GM18499 (cell line): ENCODE measurements around the gene KRT72.
"Not testable (repeated sequence)": the region's sequence is repeated elsewhere in the genome, so short reads cannot be mapped to it uniquely, and the experiment has no call there.

Experiments used
- ATAC-seq: cut with Tn5 transposase; IDR thresholded peaks from one replicate; pipeline ENCODE4 v1.9.1; 2021; ENCODE audit warnings: moderate number of reproducible peaks; ENCODE audit not compliant: insufficient read depth, unreplicated experiment

KRT72 gene

GRCh38 chr12:52608826-52609630 lies 7.8 kb upstream of the KRT72 start:
- ATAC-seq = no peak

- ATAC-seq = no peak
Observed at GRCh38 chr12:52608161-52608560, 6.9 kb upstream of the KRT72 start.

DNA sequence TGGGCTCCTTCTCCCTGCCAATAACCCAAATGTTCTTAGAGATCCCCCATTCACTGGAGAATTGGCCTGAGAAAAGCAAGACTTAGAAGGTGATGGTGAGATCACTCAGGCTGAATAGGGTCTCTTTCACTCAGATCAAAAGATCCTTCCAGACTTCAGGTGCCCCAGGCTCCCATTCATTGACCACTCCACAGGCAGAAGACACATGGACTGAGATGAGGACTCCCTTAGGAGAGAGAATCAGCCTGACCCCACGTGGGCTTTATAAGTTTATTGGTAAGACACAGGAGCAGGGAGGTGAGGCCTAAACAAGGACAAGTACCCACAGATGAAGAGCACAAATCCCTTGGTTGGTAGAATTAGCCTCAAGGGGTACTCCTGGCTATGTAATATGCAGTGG lies 6.1 kb upstream of the KRT72 start:
- ATAC-seq = no peak

DNA sequence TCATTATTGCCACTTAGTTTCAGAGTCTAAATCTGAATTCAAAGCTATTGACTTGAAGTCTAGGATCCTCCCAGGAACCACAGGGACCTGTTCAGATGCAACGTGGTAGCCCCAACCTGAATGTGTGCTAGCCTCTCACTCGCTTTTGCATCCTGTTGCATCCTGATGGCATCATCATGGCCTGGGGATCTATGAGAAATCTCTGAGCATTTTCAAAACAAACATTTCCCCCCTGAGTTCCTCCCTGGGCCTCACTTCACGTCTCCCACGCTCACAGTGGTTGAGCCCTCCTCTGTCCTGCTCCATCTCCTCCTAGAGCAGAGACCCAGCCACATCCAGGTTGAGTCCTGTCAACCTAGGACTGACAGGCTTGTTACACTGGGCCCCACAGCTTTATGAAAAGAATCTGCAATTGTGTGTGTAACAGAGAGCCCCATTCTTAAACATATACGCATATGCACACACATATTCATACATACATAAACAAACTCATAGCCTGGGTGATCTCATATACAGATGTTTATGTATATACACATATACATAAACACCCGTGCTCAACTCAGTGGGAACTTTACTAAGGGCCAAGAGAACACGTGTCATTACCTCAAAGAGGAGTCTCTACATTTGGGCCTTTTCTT lies 5.4 kb upstream of the KRT72 start:
- no peak for ATAC-seq

GRCh38 chr12:52606096-52606495 lies 4.8 kb upstream of the KRT72 start:
- ATAC-seq = no peak

GRCh38 chr12:52605542-52605941 lies 4.3 kb upstream of the KRT72 start:
- ATAC-seq = no peak

GRCh38 chr12:52604859-52605258 lies 3.6 kb upstream of the KRT72 start:
- no peak for ATAC-seq

- ATAC-seq = no peak
Observed at GRCh38 chr12:52603314-52603713, 2.1 kb upstream of the KRT72 start.

DNA sequence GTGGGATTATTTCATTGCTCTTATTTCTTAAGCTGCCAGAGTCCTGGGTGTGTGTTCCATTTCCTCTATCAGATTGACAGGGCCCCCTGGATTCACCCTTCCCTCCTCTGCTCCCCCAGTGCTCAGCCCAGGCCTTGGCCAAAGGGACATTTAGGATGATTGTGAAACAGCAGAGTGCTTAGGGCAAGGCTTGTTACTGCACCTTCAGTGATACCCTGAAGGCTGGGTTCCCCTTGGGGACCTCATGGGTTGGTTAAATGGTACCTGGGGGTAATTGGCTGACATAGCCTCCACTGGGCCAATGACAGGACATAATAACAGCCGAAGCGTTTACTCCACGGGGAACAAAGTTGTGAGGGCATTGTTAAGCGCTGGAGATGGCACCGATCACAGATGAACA lies 1.3 kb upstream of the KRT72 start:
- ATAC-seq = no peak

GRCh38 chr12:52601671-52602070 lies 408 bp upstream of the KRT72 start:
- ATAC-seq = no peak

GRCh38 chr12:52600475-52600874 lies 788 bp downstream of the KRT72 start:
- no peak for ATAC-seq

DNA sequence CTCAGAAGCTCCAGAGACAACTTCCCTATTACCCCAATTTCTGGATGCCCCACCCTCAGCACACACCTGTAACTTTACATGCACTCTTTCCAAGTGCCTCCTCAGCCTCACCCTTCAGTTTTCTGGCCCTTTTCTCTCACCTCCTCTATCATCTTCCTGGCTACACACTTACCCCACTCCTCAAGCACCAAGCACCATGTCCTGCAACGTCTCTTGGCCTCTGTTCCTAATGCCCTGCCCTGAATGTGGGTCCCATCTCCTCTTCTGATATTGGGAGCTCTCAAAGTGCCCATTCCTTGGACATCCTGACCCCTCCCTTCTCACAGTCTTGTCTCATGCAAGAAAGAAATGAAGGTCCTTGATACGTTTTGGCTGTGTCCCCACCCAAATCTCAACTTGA lies 1.2 kb downstream of the KRT72 start:
- ATAC-seq = no peak

DNA sequence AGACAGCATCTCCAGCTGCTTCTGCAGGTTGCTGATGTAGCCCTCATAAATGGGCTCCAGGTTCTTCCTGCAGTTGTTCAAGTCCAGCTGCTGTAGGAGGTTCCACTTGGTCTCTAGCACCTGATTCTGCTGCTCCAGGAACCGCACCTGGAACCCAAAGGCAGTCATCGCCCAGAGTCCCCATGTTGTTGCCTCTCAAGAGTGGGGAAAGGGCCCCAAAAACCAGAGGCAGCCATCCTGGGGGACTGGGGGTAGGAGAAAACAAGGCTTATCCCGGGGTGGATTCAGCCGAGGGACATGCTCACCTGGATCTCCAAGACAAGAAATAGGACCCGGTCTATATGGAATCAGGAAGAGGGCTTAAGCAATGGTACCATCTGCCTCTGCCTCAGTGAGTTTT lies 2.3 kb downstream of the KRT72 start:
- ATAC-seq = no peak

GRCh38 chr12:52594237-52594636 lies 7.0 kb downstream of the KRT72 start:
- ATAC-seq = not testable (repeated sequence)

DNA sequence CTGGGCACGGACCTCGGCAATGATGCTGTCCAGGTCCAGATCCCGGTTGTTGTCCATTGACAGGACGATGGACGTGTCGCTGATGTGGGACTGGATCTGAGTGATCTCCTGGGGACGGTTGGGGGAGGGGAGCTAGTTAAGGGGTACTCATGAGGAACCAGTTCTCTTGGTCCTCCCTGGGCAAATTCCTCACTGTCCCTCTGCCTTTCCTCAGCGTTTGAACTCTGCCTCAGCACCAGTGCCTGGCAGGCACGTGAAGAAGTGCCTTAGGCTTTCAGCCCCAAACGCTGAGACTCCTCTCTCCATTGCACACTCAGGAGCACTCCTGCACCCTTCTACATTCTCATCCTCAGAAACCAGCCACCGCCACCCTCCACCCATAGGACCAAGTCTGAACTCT lies 9.7 kb downstream of the KRT72 start:
- ATAC-seq = no peak

DNA sequence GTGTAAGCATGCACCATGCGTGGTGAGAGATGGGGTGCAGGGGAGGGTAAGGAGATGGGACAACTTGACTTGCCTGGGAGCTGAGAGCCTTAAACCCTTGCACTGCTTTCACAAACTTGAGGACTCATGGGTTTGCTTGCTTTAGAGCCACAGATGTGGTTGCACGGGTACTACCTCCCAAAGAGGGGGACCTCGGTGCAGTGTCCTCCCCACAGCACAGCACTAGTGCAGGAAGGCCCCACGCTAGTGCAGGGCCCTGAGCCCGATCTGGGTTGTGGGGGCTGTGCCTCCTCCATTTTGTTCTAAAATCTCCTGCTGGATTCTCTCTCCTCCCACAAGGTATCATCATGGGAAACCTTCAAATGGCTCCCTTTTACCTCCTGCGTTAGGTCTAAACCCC lies 11.2 kb downstream of the KRT72 start:
- no peak for ATAC-seq

DNA sequence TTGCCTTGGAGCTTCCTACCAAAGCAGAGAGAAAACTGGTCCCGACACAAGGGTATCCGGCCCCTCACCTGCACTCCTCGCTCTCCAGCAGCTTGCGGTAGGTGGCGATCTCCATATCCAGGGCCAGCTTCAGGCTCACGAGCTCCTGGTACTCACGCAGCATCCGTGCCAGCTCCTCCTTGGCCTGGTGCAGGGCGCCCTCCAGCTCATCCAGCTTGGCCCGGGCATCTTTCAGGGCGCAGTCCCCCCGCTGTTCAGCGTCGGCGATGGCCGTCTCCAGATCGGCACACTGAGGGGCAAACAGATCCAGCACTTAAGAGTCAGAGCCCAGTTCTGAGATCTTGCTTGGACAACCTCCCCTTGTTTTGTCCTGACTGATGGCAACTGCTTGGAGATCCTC lies 13.7 kb downstream of the KRT72 start:
- ATAC-seq = no peak

- ATAC-seq = no peak
Observed at GRCh38 chr12:52585946-52586345, 15.3 kb downstream of the KRT72 start.

GRCh38 chr12:52585066-52585465 lies 16.2 kb downstream of the KRT72 start:
- no peak for ATAC-seq

DNA sequence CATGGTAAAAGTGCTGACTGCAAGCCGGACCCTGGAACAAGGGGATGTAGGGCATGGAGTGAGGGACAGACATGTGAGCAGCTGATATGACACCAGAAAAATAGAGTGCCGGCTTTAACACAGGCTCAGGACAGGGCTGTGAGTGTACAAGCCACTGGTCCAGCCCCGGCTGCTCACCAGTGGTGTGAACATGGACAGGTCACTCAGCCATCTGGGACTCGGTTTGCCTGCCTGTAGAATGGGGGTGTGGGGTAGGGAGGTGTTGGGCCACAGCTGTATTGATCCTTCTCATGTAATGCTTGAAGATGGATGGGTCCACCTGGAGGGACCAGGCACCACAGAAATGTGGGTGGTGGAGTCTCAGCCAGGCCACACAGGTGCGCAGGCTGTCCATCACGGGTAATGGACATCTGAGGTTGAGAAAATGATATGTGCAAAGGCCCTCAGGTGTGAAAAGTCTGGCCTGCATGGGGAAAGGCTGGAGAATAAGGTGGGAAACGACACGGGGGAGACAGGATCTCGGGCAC lies 17.0 kb downstream of the KRT72 start:
- no peak for ATAC-seq

GRCh38 chr12:52582971-52583456 lies 18.2 kb downstream of the KRT72 start:
- no peak for ATAC-seq

GRCh38 chr12:52582486-52582885 lies 18.8 kb downstream of the KRT72 start:
- no peak for ATAC-seq
